ENCODE data around the gene GPC3.

GRCh38 chrX:133706890-133707289 lies 278.5 kb downstream of the GPC3 start:
- no peak for TF ChIP-seq CTCF (IDR thresholded peaks at IDR 0.05)
- no peak for TF ChIP-seq E2F5 (CRISPR knock-in tag; IDR thresholded peaks at IDR 0.05)
- TF ChIP-seq NFYB (CRISPR knock-in tag; conservative IDR thresholded peaks at IDR 0.05; ENCODE audit: low read depth): no peak
- no peak for TF ChIP-seq ATF6 (CRISPR knock-in tag; IDR thresholded peaks at IDR 0.05)
- no peak for TF ChIP-seq ZNF423 (CRISPR knock-in tag; IDR thresholded peaks at IDR 0.05)
- no peak for TF ChIP-seq SP1 (CRISPR knock-in tag; conservative IDR thresholded peaks at IDR 0.05)
- TF ChIP-seq ZNF671 (CRISPR knock-in tag; IDR thresholded peaks at IDR 0.05): no peak
- TF ChIP-seq ETV6 (CRISPR knock-in tag; IDR thresholded peaks at IDR 0.05): no peak
- TF ChIP-seq ESRRA (CRISPR knock-in tag; IDR thresholded peaks at IDR 0.05; ENCODE audit: borderline replicate concordance): no peak
- no peak for TF ChIP-seq FOXJ3 (CRISPR knock-in tag; IDR thresholded peaks at IDR 0.05; ENCODE audit: borderline replicate concordance)
- TF ChIP-seq CBFB (CRISPR knock-in tag; IDR thresholded peaks at IDR 0.05; ENCODE audit: low read depth): no peak
- TF ChIP-seq TCF7 (CRISPR knock-in tag; IDR thresholded peaks at IDR 0.05; ENCODE audit: low read depth): no peak
- TF ChIP-seq ZNF512 (CRISPR knock-in tag; IDR thresholded peaks at IDR 0.05; ENCODE audit: borderline replicate concordance): no peak
- no peak for TF ChIP-seq NR3C1 (CRISPR knock-in tag; conservative IDR thresholded peaks at IDR 0.05; ENCODE audit: low read depth)
